Hepatocyte (in vitro differentiated cells): Measurements from ENCODE around the gene KDELR1.

Experiments used
- CTCF ChIP-seq: fragments of 200-600 bp; sonication (generic); IDR thresholded peaks from 2 replicates; pipeline ENCODE4 v1.5.1; 2016; ENCODE audit warnings: antibody characterized with exemption, mild to moderate bottlenecking; ENCODE audit not compliant: poor library complexity
- EZH2 ChIP-seq: fragments of 200-600 bp; sonication (generic); IDR thresholded peaks from 2 replicates; pipeline ENCODE4 v1.6.1; 2016; ENCODE audit warnings: antibody characterized with exemption, mild to moderate bottlenecking, borderline replicate concordance

GRCh38 chr19:48379058-48379457 is 12.3 kb downstream of the KDELR1 start:
- no peak for TF ChIP-seq CTCF
- no peak for TF ChIP-seq EZH2
